HL-60 (cell line): ENCODE results near the gene IQGAP2.

Experiments used
- DNase-seq, 2 experiments: peaks; one replicate each; pipeline ENCODE4 v3.0.0-alpha.2; 2010 to 2020; ENCODE audit warnings: low read depth in 1 of 2, low spot score in 1 of 2
- H3K27ac ChIP-seq: fragments of 250-450 bp; sonication (Bioruptor Pico); replicated peaks from 2 replicates; pipeline ENCODE4 v1.5.1; 2020; ENCODE audit warnings: mild to moderate bottlenecking, moderate library complexity
- H3K27me3 ChIP-seq: fragments of 250-450 bp; sonication (Bioruptor Pico); 2 replicates; pipeline ENCODE4 v1.5.1; 2021; ENCODE audit warnings: mild to moderate bottlenecking, moderate library complexity; ENCODE audit not compliant: insufficient read depth, poor library complexity, severe bottlenecking
- H3K4me3 ChIP-seq: replicated peaks from 2 replicates; pipeline ENCODE4 v1.5.1; 2011; ENCODE audit warnings: mild to moderate bottlenecking, control low read depth, low read length; ENCODE audit not compliant: insufficient read depth
- CTCF ChIP-seq: IDR thresholded peaks from one replicate; pipeline ENCODE4 v1.5.1; 2011; ENCODE audit warnings: low read length, control low read depth, inconsistent platforms; ENCODE audit not compliant: insufficient read depth
- GABPA ChIP-seq: IDR thresholded peaks from 2 replicates; pipeline ENCODE4 v1.6.1; 2012; ENCODE audit warnings: low read depth
- POLR2AphosphoS5 ChIP-seq: IDR thresholded peaks from 2 replicates; pipeline ENCODE4 v1.6.1; 2012; ENCODE audit warnings: low read depth
- REST ChIP-seq: IDR thresholded peaks from 2 replicates; pipeline ENCODE4 v1.6.1; 2012; ENCODE audit warnings: low read depth; ENCODE audit not compliant: insufficient replicate concordance
- SPI1 ChIP-seq: IDR thresholded peaks from 2 replicates; pipeline ENCODE4 v1.6.1; 2012; ENCODE audit warnings: low read depth, mild to moderate bottlenecking, borderline replicate concordance

Gene IQGAP2

GRCh38 chr5:76528547-76529331 lies 125.7 kb downstream of the IQGAP2 start:
- no peak overlapping the region for H3K27ac ChIP-seq
- DNase-seq: no peak
- TF ChIP-seq SPI1 (no peak), CTCF (no peak), GABPA (no peak), REST (no peak), POLR2AphosphoS5 (no peak)
- H3K4me3 ChIP-seq: no peak overlapping the region
- H3K27me3 ChIP-seq: no peaks in the 10 kb centered on the region

- H3K27me3 ChIP-seq: no peaks in the 10 kb centered on the region
- TF ChIP-seq GABPA (no peak), POLR2AphosphoS5 (no peak), CTCF (no peak), REST (no peak), SPI1 (no peak)
- DNase-seq: no peak
- no peak overlapping the region for H3K27ac ChIP-seq
- H3K4me3 ChIP-seq: no peak overlapping the region
Observed at GRCh38 chr5:76529464-76530344, 126.6 kb downstream of the IQGAP2 start.

GRCh38 chr5:76532052-76532451 lies 129.0 kb downstream of the IQGAP2 start:
- TF ChIP-seq SPI1 (no peak), POLR2AphosphoS5 (no peak), REST (no peak), GABPA (no peak), CTCF (no peak)
- H3K27ac ChIP-seq: no peak overlapping the region
- DNase-seq: no peak
- H3K4me3 ChIP-seq: no peak overlapping the region
- no peaks in the 10 kb centered on the region for H3K27me3 ChIP-seq
